Neural cell (in vitro differentiated cells): ENCODE measurements around the gene POLDIP3.

Experiments
- EP300 ChIP-seq: fragments of 450-650 bp; conservative IDR thresholded peaks from 2 replicates; pipeline ENCODE4 v1.6.1; 2014; ENCODE audit warnings: antibody characterized with exemption, mild to moderate bottlenecking, moderate library complexity; ENCODE audit not compliant: poor library complexity, severe bottlenecking
- EZH2 ChIP-seq: fragments of 200-600, 300-800 bp; shearing (Covaris generic), sonication (generic); IDR thresholded peaks from 2 replicates; pipeline ENCODE4 v1.6.1; 2014; ENCODE audit warnings: antibody characterized with exemption, low read length, borderline replicate concordance, mild to moderate bottlenecking; ENCODE audit not compliant: insufficient read depth, poor library complexity, severe bottlenecking
- POLR2AphosphoS5 ChIP-seq: IDR thresholded peaks from 2 replicates; pipeline ENCODE4 v1.6.1; 2012
- SMC3 ChIP-seq: fragments of 450-650 bp; conservative IDR thresholded peaks from 2 replicates; pipeline ENCODE4 v1.6.1; 2014; ENCODE audit warnings: antibody characterized with exemption, mild to moderate bottlenecking, moderate library complexity; ENCODE audit not compliant: poor library complexity
- TF ChIP-seq, protein P1 (sequence below): fragments of 450-650 bp; IDR thresholded peaks from 2 replicates; pipeline ENCODE4 v1.5.1; 2014; ENCODE audit warnings: antibody characterized with exemption, mild to moderate bottlenecking, moderate library complexity; ENCODE audit not compliant: poor library complexity, severe bottlenecking

GRCh38 chr22:42637555-42637954 is 22.9 kb upstream of the POLDIP3 start:
- TF ChIP-seq, protein P1, sequence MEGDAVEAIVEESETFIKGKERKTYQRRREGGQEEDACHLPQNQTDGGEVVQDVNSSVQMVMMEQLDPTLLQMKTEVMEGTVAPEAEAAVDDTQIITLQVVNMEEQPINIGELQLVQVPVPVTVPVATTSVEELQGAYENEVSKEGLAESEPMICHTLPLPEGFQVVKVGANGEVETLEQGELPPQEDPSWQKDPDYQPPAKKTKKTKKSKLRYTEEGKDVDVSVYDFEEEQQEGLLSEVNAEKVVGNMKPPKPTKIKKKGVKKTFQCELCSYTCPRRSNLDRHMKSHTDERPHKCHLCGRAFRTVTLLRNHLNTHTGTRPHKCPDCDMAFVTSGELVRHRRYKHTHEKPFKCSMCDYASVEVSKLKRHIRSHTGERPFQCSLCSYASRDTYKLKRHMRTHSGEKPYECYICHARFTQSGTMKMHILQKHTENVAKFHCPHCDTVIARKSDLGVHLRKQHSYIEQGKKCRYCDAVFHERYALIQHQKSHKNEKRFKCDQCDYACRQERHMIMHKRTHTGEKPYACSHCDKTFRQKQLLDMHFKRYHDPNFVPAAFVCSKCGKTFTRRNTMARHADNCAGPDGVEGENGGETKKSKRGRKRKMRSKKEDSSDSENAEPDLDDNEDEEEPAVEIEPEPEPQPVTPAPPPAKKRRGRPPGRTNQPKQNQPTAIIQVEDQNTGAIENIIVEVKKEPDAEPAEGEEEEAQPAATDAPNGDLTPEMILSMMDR = no peak
- TF ChIP-seq EP300 (no peak), SMC3 (no peak), EZH2 (no peak), POLR2AphosphoS5 (no peak)
